Gastrocnemius medialis (tissue), 4 donors: ENCODE data around the gene FAM229A. TPM values are rescaled to one million over a fixed set of nuclear protein-coding genes. Genes with fewer than 3 reads are reported as not detected.

Experiments
- ATAC-seq, 2 donors: fragments of 150-250 bp; one replicate each; pipeline ENCODE4 v1.9.1; 2016
- DNase-seq, 2 donors: peaks; one replicate each; pipeline ENCODE4 v3.0.0-alpha.2; 2019
- H3K27ac ChIP-seq, 4 donors: fragments of 200-600 bp; sonication (generic); 1 replicate in 1 of 4; 2 replicates in 3 of 4; pipeline ENCODE4 v1.5.1; 2016 to 2018; ENCODE audit warnings: mild to moderate bottlenecking in 2 of 4, moderate library complexity in 1 of 4
- H3K27me3 ChIP-seq, 3 donors: fragments of 200-600 bp; sonication (generic) in 2 of 3; 1 replicate in 1 of 3; 2 replicates in 2 of 3; pipeline versions ENCODE4 v1.5.1 to v1.6.0; 2016 to 2019; ENCODE audit warnings: mild to moderate bottlenecking in 1 of 3, moderate library complexity in 1 of 3
- H3K36me3 ChIP-seq, 2 donors: fragments of 200-600 bp; sonication (generic) in 1 of 2; one replicate each; pipeline ENCODE4 v1.5.1; 2017 to 2018
- H3K4me1 ChIP-seq, 2 donors: fragments of 200-600 bp; sonication (generic) in 1 of 2; one replicate each; pipeline ENCODE4 v1.5.1; 2016 to 2017; ENCODE audit warnings: mild to moderate bottlenecking in 2 of 2
- H3K4me3 ChIP-seq, 4 donors: fragments of 200-600 bp; sonication (generic) in 3 of 4; 1 replicate in 1 of 4; 2 replicates in 3 of 4; pipeline ENCODE4 v1.5.1; 2016 to 2019; ENCODE audit warnings: mild to moderate bottlenecking in 2 of 4
- H3K9me3 ChIP-seq, 3 donors: fragments of 200-600 bp; sonication (generic) in 2 of 3; 1 replicate in 1 of 3; 2 replicates in 2 of 3; pipeline ENCODE4 v1.5.1; 2016 to 2019
- POLR2A ChIP-seq, 2 donors: fragments of 450-650 bp; IDR thresholded peaks; one replicate each; pipeline ENCODE4 v1.6.1; 2017; ENCODE audit warnings: antibody characterized with exemption in 2 of 2, mild to moderate bottlenecking in 2 of 2, moderate library complexity in 2 of 2
- in situ Hi-C, 4 donors: fragments of 200-750 bp; cut with MboI; loops; one replicate each; pipeline versions ENCODE4 v1.15.0 to v1.8.0; 2017; ENCODE audit warnings: low sequenced_read_pairs in 4 of 4
- intact Hi-C: fragments of 100-400 bp; cut with DNase I; formaldehyde crosslinking; loops from one replicate; pipeline ENCODE4 v1.15.1; 2023; ENCODE audit warnings: low total_unique reads
- total RNA-seq, 4 donors: library from RNA; depleted of rRNA; stranded (reverse); fragments of >200 nt; gene quantifications; one replicate each; pipeline versions ENCODE4 v1.1.0 to v1.2.3, GENCODE V29; 2016
- TF ChIP-seq, protein P1 (sequence below), 5 experiments: fragments of 450-650 bp in 3 of 5; fragments of 200-600 bp in 2 of 5; sonication (generic) in 2 of 5; IDR thresholded peaks in 4 of 5; conservative IDR thresholded peaks in 1 of 5; 1 replicate in 4 of 5; 2 replicates in 1 of 5; pipeline ENCODE4 v1.5.1; 2016 to 2019; ENCODE audit warnings: antibody characterized with exemption in 5 of 5, mild to moderate bottlenecking in 3 of 5, moderate library complexity in 3 of 5

Gene FAM229A
- total RNA-seq, 4 donors from 2014 or later, result 0.81 to 13.4 (median 2.0) TPM

DNA sequence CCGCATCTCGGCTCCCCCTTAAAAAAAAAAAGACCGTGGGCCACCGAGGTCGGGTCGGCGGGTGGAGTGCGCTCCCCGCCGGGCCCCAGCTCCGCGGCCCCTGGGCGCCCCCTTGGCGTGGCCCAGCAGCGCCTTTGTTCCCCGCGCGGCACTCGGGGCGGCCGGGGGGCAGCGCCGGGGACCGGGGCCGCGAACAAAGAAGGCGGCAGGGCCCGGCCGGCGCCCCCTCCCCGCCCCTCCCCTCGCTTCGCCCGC, 26.8 kb downstream of the FAM229A start:
- DNase-seq, result no peak
- ATAC-seq, result peak in 1 of 2 donors; percentile 5
- H3K36me3 ChIP-seq, result peaks cover 0 to 23% of the 10 kb centered on the region in 2 donors
- intact Hi-C loops, result loop anchor here (1.0 to 2.0 kb wide), 2 partner anchors 28 to 43 kb away; partner anchors contain the start of gene HDAC1
- in situ Hi-C loops, result no loop called here
- H3K4me1 ChIP-seq, result peaks cover 4 to 6% of the 10 kb centered on the region in 2 donors
- TF ChIP-seq, protein P1, sequence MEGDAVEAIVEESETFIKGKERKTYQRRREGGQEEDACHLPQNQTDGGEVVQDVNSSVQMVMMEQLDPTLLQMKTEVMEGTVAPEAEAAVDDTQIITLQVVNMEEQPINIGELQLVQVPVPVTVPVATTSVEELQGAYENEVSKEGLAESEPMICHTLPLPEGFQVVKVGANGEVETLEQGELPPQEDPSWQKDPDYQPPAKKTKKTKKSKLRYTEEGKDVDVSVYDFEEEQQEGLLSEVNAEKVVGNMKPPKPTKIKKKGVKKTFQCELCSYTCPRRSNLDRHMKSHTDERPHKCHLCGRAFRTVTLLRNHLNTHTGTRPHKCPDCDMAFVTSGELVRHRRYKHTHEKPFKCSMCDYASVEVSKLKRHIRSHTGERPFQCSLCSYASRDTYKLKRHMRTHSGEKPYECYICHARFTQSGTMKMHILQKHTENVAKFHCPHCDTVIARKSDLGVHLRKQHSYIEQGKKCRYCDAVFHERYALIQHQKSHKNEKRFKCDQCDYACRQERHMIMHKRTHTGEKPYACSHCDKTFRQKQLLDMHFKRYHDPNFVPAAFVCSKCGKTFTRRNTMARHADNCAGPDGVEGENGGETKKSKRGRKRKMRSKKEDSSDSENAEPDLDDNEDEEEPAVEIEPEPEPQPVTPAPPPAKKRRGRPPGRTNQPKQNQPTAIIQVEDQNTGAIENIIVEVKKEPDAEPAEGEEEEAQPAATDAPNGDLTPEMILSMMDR (IDR thresholded peaks at IDR 0.05 in 4 of 5, conservative IDR thresholded peaks at IDR 0.05 in 1 of 5), result no peak
- no peak for TF ChIP-seq POLR2A (IDR thresholded peaks at IDR 0.05)
- H3K4me3 ChIP-seq, result peak overlapping the region; percentile 52 to 74 (median 64)
- no peaks in the 10 kb centered on the region for H3K9me3 ChIP-seq
- no peaks in the 10 kb centered on the region for H3K27me3 ChIP-seq
- H3K27ac ChIP-seq, result peak overlapping the region in 3 of 4 donors; percentile 33 to 62 (median 40)

DNA sequence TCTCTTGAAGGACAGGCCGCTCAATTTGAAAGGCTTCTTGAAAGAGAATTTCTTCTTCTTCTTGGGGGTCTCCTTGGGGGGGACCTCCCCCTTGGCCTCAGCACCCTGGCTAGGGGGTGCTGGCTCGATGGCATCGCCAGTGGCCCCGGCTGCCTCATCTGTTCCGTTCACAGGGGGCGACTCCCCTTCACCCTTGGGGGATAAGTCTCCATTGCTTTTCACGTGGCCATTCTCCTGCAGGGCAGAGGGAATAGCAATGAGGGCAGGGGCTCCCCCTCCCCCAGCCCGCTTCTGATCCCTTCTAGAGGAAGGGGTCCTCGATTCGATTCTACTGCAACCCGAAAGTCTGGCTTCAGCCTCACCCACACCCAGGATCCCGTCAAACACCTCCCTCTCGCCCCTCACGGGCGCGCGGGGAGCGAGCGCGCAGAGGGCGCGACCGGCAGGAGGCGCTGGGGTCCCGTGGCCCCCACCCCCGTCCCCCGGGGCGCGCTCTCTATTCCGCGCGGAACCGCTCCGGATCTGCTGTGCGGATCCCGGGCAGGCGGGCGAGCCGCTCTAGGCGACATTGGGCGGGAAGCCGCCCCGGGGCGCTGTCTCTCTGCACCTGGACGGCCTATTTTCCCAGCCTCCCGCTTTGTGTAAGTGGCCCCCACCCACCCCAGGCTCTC, 27.3 kb downstream of the FAM229A start:
- peak overlapping the region in 3 of 4 donors; percentile 33 to 62 (median 40) for H3K27ac ChIP-seq
- intact Hi-C loops (loop anchor here (1.0 to 2.0 kb wide), 2 partner anchors 28 to 42 kb away; partner anchors contain the start of gene HDAC1), in situ Hi-C loops (no loop called here)
- H3K4me3 ChIP-seq, result peak overlapping the region; percentile 52 to 74 (median 64)
- DNase-seq (no peak), ATAC-seq (peak; percentile 27 to 54)
- no peaks in the 10 kb centered on the region for H3K27me3 ChIP-seq
- no peaks in the 10 kb centered on the region for H3K9me3 ChIP-seq
- no peak for TF ChIP-seq POLR2A (IDR thresholded peaks at IDR 0.05)
- TF ChIP-seq, protein P1 (IDR thresholded peaks at IDR 0.05 in 4 of 5, conservative IDR thresholded peaks at IDR 0.05 in 1 of 5), result peak; percentile 18 to 65 (median 55)
- H3K36me3 ChIP-seq, result peaks cover 0 to 23% of the 10 kb centered on the region in 2 donors
- peaks cover 4 to 6% of the 10 kb centered on the region in 2 donors for H3K4me1 ChIP-seq

DNA sequence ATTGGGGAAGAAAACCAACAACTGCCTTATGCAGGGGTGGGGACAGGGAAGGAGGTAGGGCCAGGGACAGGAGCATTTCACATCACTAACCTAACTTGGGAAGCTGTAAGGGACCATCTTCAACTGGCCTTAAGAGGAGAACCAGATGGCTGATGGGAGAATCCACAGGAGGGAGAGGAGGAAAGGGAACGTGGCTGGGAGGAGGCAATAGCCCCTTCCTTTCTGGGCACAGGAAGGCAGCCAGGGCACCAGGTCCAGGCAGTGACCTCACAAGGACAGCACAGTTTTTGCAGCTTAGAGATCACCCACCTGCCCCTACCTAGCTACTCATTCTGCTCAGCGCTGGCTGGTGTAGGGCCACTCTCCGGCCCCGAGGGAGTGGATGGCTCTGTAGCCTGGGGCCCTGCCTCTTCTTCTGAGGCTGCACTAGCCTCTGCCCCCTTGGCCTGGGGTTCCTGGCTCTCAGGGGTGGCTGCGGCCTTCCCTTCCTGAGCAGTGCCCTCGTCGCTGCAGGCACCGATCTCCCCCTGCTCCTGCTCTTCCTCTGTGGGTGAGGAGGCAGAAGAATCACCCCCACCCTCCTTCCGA, 27.9 kb downstream of the FAM229A start:
- in situ Hi-C loops (no loop called here), intact Hi-C loops (loop anchor here (2.0 kb wide), 1 partner anchor 42 kb away; the partner anchor contains the start of gene HDAC1)
- TF ChIP-seq, protein P1 (IDR thresholded peaks at IDR 0.05 in 4 of 5, conservative IDR thresholded peaks at IDR 0.05 in 1 of 5), result no peak
- no peak for TF ChIP-seq POLR2A (IDR thresholded peaks at IDR 0.05)
- Histone ChIP-seq H3K27ac (no peak overlapping the region), H3K4me1 (peaks cover 4 to 6% of the 10 kb centered on the region in 2 donors), H3K27me3 (no peaks in the 10 kb centered on the region), H3K36me3 (peaks cover 0 to 29% of the 10 kb centered on the region in 2 donors), H3K4me3 (peak overlapping the region in 1 of 4 donors; percentile 58), H3K9me3 (no peaks in the 10 kb centered on the region)
- DNase-seq, result no peak
- ATAC-seq, result no peak

DNA sequence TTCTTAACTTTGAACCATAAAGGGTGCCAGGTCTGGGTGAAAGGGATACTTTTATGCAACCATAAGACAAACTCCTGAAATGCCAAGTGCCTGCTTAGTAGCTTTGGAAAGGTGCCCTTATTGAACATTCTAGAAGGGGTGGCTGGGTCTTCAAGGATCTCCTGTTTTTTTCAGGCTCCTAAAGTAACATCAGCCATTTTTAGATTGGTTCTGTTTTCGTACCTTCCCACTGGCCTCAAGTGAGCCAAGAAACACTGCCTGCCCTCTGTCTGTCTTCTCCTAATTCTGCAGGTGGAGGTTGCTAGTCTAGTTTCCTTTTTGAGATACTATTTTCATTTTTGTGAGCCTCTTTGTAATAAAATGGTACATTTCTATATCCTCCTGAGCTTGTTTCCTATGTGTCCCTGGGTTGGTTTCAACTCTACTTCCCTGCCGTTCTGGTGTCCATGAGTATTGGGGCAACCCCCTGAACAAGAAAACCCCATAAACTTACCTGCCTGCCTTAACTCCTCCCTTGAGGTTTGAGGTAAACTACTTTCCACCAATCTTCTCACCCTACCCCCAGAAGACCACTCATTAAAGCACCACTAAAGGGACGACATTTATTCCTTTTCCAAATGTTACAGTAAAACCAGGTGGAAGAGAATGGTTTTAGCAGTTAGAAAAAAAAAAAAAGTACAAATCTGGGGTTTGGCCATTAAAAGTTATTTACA, 28.9 kb downstream of the FAM229A start:
- ATAC-seq, result no peak
- H3K36me3 ChIP-seq, result peaks cover 0 to 37% of the 10 kb centered on the region in 2 donors

More for the DNA sequence above, 28.9 kb downstream of the FAM229A start:
- TF ChIP-seq POLR2A (IDR thresholded peaks at IDR 0.05), result no peak
- TF ChIP-seq, protein P1 (IDR thresholded peaks at IDR 0.05 in 4 of 5, conservative IDR thresholded peaks at IDR 0.05 in 1 of 5), result no peak
- Histone ChIP-seq H3K4me3 (no peak overlapping the region), H3K9me3 (no peaks in the 10 kb centered on the region), H3K27ac (no peak overlapping the region), H3K27me3 (no peaks in the 10 kb centered on the region), H3K4me1 (peaks cover 4 to 6% of the 10 kb centered on the region in 2 donors)
- in situ Hi-C loops, result no loop called here
- intact Hi-C loops, result no loop called here
- no peak for DNase-seq
